Measurements from ENCODE around the gene TESMIN.

DNA sequence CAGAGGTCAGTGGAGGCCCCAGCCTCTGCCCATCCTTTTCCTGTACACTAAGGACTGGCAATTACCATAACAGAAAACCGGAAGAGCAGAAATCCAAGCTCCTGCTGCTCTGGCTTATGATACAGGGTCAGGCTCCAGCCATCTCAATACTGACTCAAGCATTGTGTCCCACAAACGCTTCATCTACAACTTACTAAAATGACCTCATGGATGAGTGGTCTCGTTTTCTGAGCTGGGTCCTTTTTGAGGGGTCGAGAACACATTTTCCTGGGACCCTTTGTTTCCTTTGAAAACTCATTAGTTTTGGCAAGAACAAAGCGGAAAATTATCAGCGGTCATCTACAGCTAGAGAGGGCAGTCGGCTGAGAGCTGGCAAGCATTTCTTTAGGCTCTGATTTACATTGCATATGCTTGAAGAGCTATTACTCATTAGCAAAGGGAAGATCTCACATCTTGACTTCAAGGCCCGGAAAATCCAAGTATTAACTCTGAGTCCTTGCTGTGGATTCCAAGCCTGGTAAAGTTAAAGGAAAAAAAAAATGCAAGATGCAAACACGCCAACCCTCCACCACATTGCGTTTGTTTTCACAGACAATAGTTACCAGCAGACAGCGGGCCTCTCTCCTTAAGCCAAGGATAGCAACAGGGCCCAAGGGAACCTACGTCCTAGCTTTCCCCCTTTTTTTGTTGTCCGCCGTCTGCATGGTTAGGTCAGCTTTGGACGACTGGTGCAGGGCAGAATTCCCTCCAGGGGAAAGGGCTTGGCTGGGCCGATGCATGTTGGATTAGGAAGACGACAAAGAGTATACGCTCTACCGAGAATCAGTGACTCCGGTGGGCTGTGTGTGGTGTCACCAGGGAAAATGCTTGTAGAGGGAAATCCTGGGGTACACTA lies 1.8 kb downstream of the TESMIN start:
- TF ChIP-seq, protein P1, sequence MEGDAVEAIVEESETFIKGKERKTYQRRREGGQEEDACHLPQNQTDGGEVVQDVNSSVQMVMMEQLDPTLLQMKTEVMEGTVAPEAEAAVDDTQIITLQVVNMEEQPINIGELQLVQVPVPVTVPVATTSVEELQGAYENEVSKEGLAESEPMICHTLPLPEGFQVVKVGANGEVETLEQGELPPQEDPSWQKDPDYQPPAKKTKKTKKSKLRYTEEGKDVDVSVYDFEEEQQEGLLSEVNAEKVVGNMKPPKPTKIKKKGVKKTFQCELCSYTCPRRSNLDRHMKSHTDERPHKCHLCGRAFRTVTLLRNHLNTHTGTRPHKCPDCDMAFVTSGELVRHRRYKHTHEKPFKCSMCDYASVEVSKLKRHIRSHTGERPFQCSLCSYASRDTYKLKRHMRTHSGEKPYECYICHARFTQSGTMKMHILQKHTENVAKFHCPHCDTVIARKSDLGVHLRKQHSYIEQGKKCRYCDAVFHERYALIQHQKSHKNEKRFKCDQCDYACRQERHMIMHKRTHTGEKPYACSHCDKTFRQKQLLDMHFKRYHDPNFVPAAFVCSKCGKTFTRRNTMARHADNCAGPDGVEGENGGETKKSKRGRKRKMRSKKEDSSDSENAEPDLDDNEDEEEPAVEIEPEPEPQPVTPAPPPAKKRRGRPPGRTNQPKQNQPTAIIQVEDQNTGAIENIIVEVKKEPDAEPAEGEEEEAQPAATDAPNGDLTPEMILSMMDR (optimal IDR thresholded peaks at IDR 0.05 in 1 of 3, IDR thresholded peaks at IDR 0.05 in 1 of 3, conservative IDR thresholded peaks at IDR 0.05 in 1 of 3; ENCODE audit: extremely low read depth in 1 of 3, insufficient read depth in 2 of 3, low read length in 3 of 3): no peak
- no peak for TF ChIP-seq EZH2 (IDR thresholded peaks at IDR 0.05; ENCODE audit: low read length)
